SH-SY5Y (cell line): ENCODE data around the gene MAGEF1.
A peak's percentile ranks its signal among the peaks of the same experiment; 100 is the strongest.

Experiments used
- GATA2 ChIP-seq: IDR thresholded peaks from 2 replicates; pipeline ENCODE4 v1.6.1; 2011; ENCODE audit warnings: mild to moderate bottlenecking, low read depth, low read length
- GATA3 ChIP-seq: IDR thresholded peaks from 2 replicates; pipeline ENCODE4 v1.6.1; 2011; ENCODE audit warnings: low read depth, mild to moderate bottlenecking, low read length, moderate library complexity

Gene MAGEF1

DNA sequence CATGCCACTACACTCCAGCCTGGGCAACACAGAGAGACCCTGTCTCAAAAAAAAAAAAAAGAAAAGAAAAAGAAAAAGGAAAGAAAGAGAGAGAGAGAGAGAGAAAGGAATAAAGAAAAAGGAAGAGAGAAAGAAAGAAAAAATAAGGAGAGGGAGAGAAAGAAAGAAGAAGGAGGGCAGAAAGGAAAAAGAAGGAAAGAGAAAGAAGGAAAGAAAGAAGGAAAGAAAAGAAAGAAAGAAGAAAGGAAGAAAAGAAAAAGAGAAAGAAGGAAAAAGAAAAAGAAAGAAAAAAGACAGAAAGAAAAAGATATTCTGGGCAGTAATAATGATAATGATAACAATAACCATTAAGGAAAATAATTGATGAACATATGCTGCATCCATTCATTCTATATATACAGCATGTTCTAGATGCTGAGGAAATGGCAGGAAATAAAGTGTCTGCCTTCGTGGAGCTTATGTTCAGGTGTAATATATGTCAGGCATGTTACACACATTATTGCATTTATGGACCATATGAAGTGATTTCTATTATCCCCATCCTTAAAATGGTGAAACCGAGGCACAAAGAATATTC, 37.4 kb upstream of the MAGEF1 start:
- TF ChIP-seq GATA2 (no peak), GATA3 (no peak)

GRCh38 chr3:184748219-184749135, 36.6 kb upstream of the MAGEF1 start:
- TF ChIP-seq GATA3 (no peak), GATA2 (no peak)

GRCh38 chr3:184746131-184747120, 34.6 kb upstream of the MAGEF1 start:
- TF ChIP-seq GATA3 (no peak), GATA2 (no peak)

- TF ChIP-seq GATA2 (no peak), GATA3 (no peak)
These were observed 33.7 kb upstream of the MAGEF1 start for GRCh38 chr3:184745526-184745925.

GRCh38 chr3:184743248-184743647, 31.4 kb upstream of the MAGEF1 start:
- no peak for TF ChIP-seq GATA2
- TF ChIP-seq GATA3: no peak

DNA sequence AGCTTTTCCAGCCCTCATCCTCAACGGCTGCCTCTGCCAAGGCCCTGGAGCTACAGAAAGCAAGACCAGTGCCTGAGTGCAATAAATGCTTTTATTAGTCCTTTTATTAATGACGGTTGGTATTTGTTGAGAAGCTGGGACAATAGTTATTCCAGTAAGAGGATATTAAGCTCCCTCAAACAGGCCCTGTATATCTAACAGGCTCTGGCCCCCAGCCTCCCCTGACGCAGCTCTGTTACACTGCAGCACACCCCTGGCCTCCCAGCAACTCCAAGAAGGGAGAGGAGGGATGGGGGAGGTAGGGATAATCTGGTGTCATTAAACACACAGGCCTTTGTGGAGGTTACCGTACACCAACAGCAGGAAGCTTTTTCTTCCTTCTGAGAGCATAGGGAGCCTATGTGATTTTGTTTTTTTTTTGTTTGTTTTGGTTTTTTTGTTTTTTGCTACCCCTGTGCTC, 30.8 kb upstream of the MAGEF1 start:
- TF ChIP-seq GATA2 (no peak), GATA3 (no peak)

DNA sequence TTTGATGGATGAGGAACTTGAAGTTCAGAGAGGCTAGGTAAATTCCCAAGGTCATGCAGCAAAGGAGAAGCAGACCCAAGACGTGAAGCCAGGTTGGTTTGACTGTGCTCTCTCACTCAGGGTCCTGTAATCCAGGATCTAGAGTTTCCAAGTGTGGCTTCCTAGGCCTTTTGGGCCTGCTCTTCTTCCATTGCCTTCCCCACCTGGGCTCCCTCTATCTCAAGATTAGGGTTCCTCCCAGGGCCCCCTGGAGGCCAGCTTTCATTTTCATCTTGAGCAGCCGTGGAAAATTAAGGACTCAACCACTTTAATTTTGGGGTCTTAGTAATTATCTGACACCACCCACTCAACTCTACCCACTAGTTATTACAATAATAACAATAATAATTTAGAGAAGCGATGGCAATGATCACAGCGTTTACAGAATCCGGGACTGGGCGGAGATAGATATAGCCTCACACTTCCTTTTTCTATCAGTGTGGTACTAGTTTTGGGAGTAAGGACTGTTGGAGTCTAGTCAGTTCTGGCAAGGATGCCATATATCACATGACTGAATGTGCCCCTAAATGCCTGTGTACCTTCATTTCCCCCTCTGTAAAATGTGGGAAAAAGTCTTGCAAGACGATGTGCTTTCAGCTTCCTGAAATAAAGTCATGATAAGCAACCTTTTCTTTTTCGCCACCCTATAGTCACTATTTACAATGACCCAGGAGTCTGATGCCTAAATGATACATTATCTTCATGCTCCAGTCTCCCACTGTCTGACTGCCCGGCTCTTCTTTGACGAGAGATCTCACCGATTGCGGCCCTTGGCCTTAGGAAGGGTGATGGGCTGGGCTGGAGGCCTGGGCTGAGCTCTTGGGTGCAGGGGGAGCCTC, 30.2 kb upstream of the MAGEF1 start:
- TF ChIP-seq GATA2: 0 out of 2 replicates have a peak, but pooled peaks have one; percentile 23
- TF ChIP-seq GATA3: no peak

DNA sequence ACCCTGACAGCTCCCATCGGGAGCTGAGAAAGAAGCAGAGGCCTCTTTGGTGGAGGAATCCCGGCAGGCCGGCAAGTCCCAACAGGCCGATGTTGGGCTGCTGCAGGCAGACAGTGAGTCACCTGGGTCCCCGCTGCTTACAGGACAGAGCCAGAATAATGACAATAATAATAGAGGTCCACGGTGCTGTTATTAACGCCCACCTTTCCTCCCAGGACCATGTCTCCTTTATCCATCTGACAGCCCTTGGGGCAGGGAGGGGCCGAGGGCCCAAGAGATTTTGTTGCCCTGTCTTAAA, 29.3 kb upstream of the MAGEF1 start:
- TF ChIP-seq GATA2 (no peak), GATA3 (no peak)

DNA sequence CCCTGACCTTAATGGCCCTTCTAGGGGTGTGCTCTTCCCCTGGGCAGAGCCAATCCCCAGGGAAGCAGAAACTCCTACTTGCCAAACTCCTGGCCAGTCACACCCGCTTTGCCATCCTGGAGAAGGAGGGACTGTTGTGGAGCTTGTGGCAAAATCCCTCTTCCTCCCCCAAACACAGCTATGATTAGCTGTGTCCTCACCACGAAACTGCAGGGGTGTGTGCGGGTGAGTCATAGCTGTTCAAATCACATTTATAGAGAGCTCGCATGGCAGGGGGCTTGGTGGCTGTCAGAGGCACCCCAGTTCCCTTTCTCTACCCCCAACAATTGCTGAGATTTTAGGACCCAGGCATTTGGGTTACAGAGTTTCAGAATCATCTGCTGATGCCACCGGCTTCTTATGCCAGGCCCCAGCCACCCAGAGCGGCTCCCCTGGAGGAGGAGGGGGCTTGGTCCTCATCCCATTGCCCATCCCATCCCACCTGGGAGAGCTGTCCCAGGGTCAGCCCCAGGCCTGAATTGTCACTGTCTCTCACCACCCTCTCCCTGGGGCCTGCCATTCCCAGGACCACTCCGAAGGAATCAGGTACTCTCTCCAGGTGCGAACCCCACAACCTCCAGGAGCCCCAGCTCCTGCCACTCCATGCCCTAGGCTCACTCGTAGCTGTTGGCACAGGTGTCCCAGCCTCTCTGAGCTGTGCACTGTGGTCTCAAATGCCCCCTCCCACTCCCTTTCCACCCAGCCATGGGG, 28.8 kb upstream of the MAGEF1 start:
- TF ChIP-seq GATA2: no peak
- TF ChIP-seq GATA3: no peak

GRCh38 chr3:184739594-184740505, 28.0 kb upstream of the MAGEF1 start:
- TF ChIP-seq GATA3 (no peak), GATA2 (no peak)

GRCh38 chr3:184738982-184739381, 27.1 kb upstream of the MAGEF1 start:
- TF ChIP-seq GATA2 (no peak), GATA3 (no peak)

GRCh38 chr3:184738506-184738890, 26.6 kb upstream of the MAGEF1 start:
- TF ChIP-seq GATA2 (no peak), GATA3 (no peak)
